Measurements from ENCODE around the gene WFDC5. TPM values are rescaled to one million over a fixed set of nuclear protein-coding genes. Genes with fewer than 3 reads are reported as not detected.

Gene WFDC5
- total and polyA plus RNA-seq, 4 donors, result not detected

DNA sequence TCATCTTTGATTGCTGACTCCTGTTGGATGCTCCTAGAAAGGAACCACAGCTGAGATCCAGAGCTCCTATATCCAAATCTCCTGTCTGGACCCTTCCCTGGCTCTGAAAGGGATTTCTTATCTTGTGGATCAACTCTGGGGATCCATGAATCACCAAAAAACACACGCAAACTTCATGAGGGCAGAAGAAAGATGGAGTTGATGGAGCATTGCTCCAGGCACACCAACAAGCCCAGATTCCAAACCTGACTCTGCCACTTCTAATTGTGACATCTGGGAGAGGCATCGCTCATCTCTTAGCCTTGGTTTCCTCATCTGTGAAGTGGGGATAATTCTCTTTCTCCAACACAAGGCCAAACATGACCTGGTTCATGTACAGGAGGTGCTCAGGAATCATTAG lies 20.8 kb downstream of the WFDC5 start:
- Histone ChIP-seq H3K4me1 (ENCODE audit: control insufficient read depth in 4 of 4, insufficient read depth in 4 of 4, low read length in 3 of 4) (peaks cover 6 to 12% (median 9%) of the 10 kb centered on the region in 4 donors), H3K27ac (ENCODE audit: low read depth in 1 of 2, low read length in 2 of 2) (no peak overlapping the region), H3K9me3 (ENCODE audit: control insufficient read depth in 4 of 4, low read length in 3 of 4) (no peaks in the 10 kb centered on the region), H3K27me3 (ENCODE audit: control insufficient read depth in 4 of 4, insufficient read depth in 4 of 4, low read length in 3 of 4) (peaks cover 4 to 13% (median 8%) of the 10 kb centered on the region in 4 donors), H3K9ac (ENCODE audit: low read depth in 1 of 2, low read length in 2 of 2) (no peak overlapping the region), H3K4me3 (ENCODE audit: low read depth in 1 of 3, low read length in 3 of 3) (no peak overlapping the region), H3K36me3 (ENCODE audit: control insufficient read depth in 4 of 4, insufficient read depth in 3 of 4, low read depth in 1 of 4, low read length in 3 of 4) (no peaks in the 10 kb centered on the region)
- TF ChIP-seq TAF1 (conservative IDR thresholded peaks at IDR 0.05), result no peak
- TF ChIP-seq, protein P1, sequence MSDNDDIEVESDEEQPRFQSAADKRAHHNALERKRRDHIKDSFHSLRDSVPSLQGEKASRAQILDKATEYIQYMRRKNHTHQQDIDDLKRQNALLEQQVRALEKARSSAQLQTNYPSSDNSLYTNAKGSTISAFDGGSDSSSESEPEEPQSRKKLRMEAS (IDR thresholded peaks at IDR 0.05), result no peak
- TF ChIP-seq, protein P2, sequence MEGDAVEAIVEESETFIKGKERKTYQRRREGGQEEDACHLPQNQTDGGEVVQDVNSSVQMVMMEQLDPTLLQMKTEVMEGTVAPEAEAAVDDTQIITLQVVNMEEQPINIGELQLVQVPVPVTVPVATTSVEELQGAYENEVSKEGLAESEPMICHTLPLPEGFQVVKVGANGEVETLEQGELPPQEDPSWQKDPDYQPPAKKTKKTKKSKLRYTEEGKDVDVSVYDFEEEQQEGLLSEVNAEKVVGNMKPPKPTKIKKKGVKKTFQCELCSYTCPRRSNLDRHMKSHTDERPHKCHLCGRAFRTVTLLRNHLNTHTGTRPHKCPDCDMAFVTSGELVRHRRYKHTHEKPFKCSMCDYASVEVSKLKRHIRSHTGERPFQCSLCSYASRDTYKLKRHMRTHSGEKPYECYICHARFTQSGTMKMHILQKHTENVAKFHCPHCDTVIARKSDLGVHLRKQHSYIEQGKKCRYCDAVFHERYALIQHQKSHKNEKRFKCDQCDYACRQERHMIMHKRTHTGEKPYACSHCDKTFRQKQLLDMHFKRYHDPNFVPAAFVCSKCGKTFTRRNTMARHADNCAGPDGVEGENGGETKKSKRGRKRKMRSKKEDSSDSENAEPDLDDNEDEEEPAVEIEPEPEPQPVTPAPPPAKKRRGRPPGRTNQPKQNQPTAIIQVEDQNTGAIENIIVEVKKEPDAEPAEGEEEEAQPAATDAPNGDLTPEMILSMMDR (IDR thresholded peaks at IDR 0.05; ENCODE audit: low read depth, low read length, missing input control), result no peak
- no peak for TF ChIP-seq RAD21 (IDR thresholded peaks at IDR 0.05)
- TF ChIP-seq YY1 (IDR thresholded peaks at IDR 0.05), result no peak
- TF ChIP-seq JUND (IDR thresholded peaks at IDR 0.05), result no peak
- no peak for TF ChIP-seq NR2F2 (IDR thresholded peaks at IDR 0.05)
- TF ChIP-seq, protein P3, sequence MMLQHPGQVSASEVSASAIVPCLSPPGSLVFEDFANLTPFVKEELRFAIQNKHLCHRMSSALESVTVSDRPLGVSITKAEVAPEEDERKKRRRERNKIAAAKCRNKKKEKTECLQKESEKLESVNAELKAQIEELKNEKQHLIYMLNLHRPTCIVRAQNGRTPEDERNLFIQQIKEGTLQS (IDR thresholded peaks at IDR 0.05), result no peak
- TF ChIP-seq GABPA (IDR thresholded peaks at IDR 0.05 in 1 of 2, conservative IDR thresholded peaks at IDR 0.05 in 1 of 2), result no peak
- DNase-seq (ENCODE audit: low spot score), result no peak
- 93% methylated on average over 2 of the region's 2 CpGs for WGBS

DNA sequence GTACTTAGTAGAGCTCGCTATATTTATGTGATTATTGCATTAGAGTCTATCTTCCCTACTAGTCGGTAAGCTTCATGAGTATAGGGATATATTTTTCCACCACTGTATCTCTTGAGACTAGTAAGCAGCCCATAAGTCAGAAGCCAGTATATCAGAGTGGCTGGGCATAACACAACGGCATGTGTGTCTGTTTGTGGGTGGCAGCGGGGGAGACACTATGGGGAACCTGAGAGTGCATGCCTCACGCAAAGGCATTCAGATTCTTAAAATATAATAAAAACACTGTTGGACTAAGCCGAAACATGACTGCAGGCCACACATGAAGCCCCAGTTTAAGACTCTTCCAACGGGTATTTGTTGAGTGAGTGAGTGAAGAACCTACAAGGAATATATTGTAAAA lies 22.1 kb downstream of the WFDC5 start:
- H3K9ac ChIP-seq (ENCODE audit: low read depth in 1 of 2, low read length in 2 of 2), result no peak overlapping the region
- no peak for DNase-seq (ENCODE audit: low spot score)
- no peaks in the 10 kb centered on the region for H3K36me3 ChIP-seq (ENCODE audit: control insufficient read depth in 4 of 4, insufficient read depth in 3 of 4, low read depth in 1 of 4, low read length in 3 of 4)
- H3K4me3 ChIP-seq (ENCODE audit: low read depth in 1 of 3, low read length in 3 of 3), result no peak overlapping the region
- peaks cover under 1 to 4% (median 3%) of the 10 kb centered on the region in 4 donors for H3K4me1 ChIP-seq (ENCODE audit: control insufficient read depth in 4 of 4, insufficient read depth in 4 of 4, low read length in 3 of 4)
- H3K27ac ChIP-seq (ENCODE audit: low read depth in 1 of 2, low read length in 2 of 2), result no peak overlapping the region
- peaks cover 4 to 13% (median 6%) of the 10 kb centered on the region in 4 donors for H3K27me3 ChIP-seq (ENCODE audit: control insufficient read depth in 4 of 4, insufficient read depth in 4 of 4, low read length in 3 of 4)
- TF ChIP-seq HNF4A (conservative IDR thresholded peaks at IDR 0.05) (no peak), RAD21 (IDR thresholded peaks at IDR 0.05) (no peak)
- TF ChIP-seq, protein P4, sequence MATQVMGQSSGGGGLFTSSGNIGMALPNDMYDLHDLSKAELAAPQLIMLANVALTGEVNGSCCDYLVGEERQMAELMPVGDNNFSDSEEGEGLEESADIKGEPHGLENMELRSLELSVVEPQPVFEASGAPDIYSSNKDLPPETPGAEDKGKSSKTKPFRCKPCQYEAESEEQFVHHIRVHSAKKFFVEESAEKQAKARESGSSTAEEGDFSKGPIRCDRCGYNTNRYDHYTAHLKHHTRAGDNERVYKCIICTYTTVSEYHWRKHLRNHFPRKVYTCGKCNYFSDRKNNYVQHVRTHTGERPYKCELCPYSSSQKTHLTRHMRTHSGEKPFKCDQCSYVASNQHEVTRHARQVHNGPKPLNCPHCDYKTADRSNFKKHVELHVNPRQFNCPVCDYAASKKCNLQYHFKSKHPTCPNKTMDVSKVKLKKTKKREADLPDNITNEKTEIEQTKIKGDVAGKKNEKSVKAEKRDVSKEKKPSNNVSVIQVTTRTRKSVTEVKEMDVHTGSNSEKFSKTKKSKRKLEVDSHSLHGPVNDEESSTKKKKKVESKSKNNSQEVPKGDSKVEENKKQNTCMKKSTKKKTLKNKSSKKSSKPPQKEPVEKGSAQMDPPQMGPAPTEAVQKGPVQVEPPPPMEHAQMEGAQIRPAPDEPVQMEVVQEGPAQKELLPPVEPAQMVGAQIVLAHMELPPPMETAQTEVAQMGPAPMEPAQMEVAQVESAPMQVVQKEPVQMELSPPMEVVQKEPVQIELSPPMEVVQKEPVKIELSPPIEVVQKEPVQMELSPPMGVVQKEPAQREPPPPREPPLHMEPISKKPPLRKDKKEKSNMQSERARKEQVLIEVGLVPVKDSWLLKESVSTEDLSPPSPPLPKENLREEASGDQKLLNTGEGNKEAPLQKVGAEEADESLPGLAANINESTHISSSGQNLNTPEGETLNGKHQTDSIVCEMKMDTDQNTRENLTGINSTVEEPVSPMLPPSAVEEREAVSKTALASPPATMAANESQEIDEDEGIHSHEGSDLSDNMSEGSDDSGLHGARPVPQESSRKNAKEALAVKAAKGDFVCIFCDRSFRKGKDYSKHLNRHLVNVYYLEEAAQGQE (IDR thresholded peaks at IDR 0.05), result no peak
- TF ChIP-seq, protein P3 (IDR thresholded peaks at IDR 0.05), result no peak
- 94% methylated on average over 7 of the region's 7 CpGs for WGBS
- no peaks in the 10 kb centered on the region for H3K9me3 ChIP-seq (ENCODE audit: control insufficient read depth in 4 of 4, low read length in 3 of 4)

DNA sequence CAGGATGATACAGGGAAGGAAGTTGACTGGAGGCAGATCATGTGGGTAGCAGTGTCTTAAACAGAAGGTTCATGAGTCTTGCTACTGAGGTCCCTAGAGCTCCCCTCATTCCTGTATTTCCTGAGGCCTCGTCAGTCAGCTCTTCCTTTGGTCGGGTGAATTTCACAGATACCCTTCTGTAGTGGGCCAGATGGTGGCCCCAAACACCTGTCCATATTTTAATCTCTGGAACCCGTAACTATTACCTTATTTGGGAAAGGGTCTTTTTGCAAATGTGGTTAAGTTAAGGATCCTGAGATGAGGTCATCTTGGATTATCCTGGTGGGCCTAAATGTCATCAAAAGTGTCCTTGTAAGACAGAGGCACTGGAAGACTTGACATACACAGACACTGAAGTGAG lies 23.6 kb downstream of the WFDC5 start:
- WGBS, result 89% methylated on average over 3 of the region's 3 CpGs
- H3K36me3 ChIP-seq (ENCODE audit: control insufficient read depth in 4 of 4, insufficient read depth in 3 of 4, low read depth in 1 of 4, low read length in 3 of 4), result no peaks in the 10 kb centered on the region
- TF ChIP-seq YY1 (IDR thresholded peaks at IDR 0.05) (no peak), FOXA1 (IDR thresholded peaks at IDR 0.05) (no peak), GABPA (IDR thresholded peaks at IDR 0.05 in 1 of 2, conservative IDR thresholded peaks at IDR 0.05 in 1 of 2) (no peak), SP1 (IDR thresholded peaks at IDR 0.05) (no peak), HNF4A (conservative IDR thresholded peaks at IDR 0.05) (no peak), EGR1 (IDR thresholded peaks at IDR 0.05; ENCODE audit: low read depth in 2 of 2) (no peak), JUND (IDR thresholded peaks at IDR 0.05) (no peak), RXRA (IDR thresholded peaks at IDR 0.05) (no peak), FOXA2 (IDR thresholded peaks at IDR 0.05) (no peak)
- TF ChIP-seq, protein P2 (IDR thresholded peaks at IDR 0.05; ENCODE audit: low read depth, low read length, missing input control), result no peak
- no peaks in the 10 kb centered on the region for H3K9me3 ChIP-seq (ENCODE audit: control insufficient read depth in 4 of 4, low read length in 3 of 4)
- H3K4me1 ChIP-seq (ENCODE audit: control insufficient read depth in 4 of 4, insufficient read depth in 4 of 4, low read length in 3 of 4), result no peaks in the 10 kb centered on the region
- peaks cover 0 to 4% (median 1%) of the 10 kb centered on the region in 4 donors for H3K27me3 ChIP-seq (ENCODE audit: control insufficient read depth in 4 of 4, insufficient read depth in 4 of 4, low read length in 3 of 4)
- H3K27ac ChIP-seq (ENCODE audit: low read depth in 1 of 2, low read length in 2 of 2), result no peak overlapping the region
- no peak overlapping the region for H3K9ac ChIP-seq (ENCODE audit: low read depth in 1 of 2, low read length in 2 of 2)
- DNase-seq (ENCODE audit: low spot score), result no peak
- H3K4me3 ChIP-seq (ENCODE audit: low read depth in 1 of 3, low read length in 3 of 3), result no peak overlapping the region
